GM23248 (cell line): Measurements from ENCODE around the gene IPO9.

Experiments
- EZH2 ChIP-seq: fragments of 200-600 bp; sonication (generic); IDR thresholded peaks from 2 replicates; pipeline ENCODE4 v1.6.1; 2018; ENCODE audit warnings: antibody characterized with exemption, mild to moderate bottlenecking; ENCODE audit not compliant: insufficient read depth, poor library complexity, severe bottlenecking
- EZH2phosphoT487 ChIP-seq: fragments of 200-600 bp; sonication (generic); IDR thresholded peaks from 2 replicates; pipeline ENCODE4 v1.6.1; 2018; ENCODE audit warnings: antibody characterized with exemption, moderate library complexity, mild to moderate bottlenecking, low read depth; ENCODE audit not compliant: insufficient read depth

GRCh38 chr1:201840490-201840889 lies 11.5 kb downstream of the IPO9 start:
- TF ChIP-seq EZH2 (no peak), EZH2phosphoT487 (no peak)
